Ishikawa (cell line): ENCODE data around the gene A3GALT2.

Experiments used
- CEBPB ChIP-seq: IDR thresholded peaks from 2 replicates; pipeline ENCODE4 v1.6.1; 2012
- CREB1 ChIP-seq: IDR thresholded peaks from 2 replicates; pipeline ENCODE4 v1.6.1; 2012; ENCODE audit warnings: low read depth
- EGR1 ChIP-seq: IDR thresholded peaks from 2 replicates; pipeline ENCODE4 v1.6.1; 2012
- EP300 ChIP-seq: IDR thresholded peaks from 2 replicates; pipeline ENCODE4 v1.6.1; 2012; ENCODE audit warnings: borderline replicate concordance
- FOXM1 ChIP-seq: IDR thresholded peaks from 2 replicates; pipeline ENCODE4 v1.6.1; 2012; ENCODE audit warnings: low read depth, borderline replicate concordance
- MAX ChIP-seq: IDR thresholded peaks from 2 replicates; pipeline ENCODE4 v1.6.1; 2012
- NFIC ChIP-seq: IDR thresholded peaks from 2 replicates; pipeline ENCODE4 v1.6.1; 2012
- RAD21 ChIP-seq: IDR thresholded peaks from 2 replicates; pipeline ENCODE4 v1.6.1; 2012; ENCODE audit warnings: low read depth
- TAF1 ChIP-seq: IDR thresholded peaks from 2 replicates; pipeline ENCODE4 v1.6.1; 2012; ENCODE audit warnings: low read depth, mild to moderate bottlenecking
- TCF12 ChIP-seq: IDR thresholded peaks from 2 replicates; pipeline ENCODE4 v1.6.1; 2012; ENCODE audit warnings: low read depth
- TEAD4 ChIP-seq: IDR thresholded peaks from 2 replicates; pipeline ENCODE4 v1.6.1; 2012
- YY1 ChIP-seq: IDR thresholded peaks from 2 replicates; pipeline ENCODE4 v1.6.1; 2012; ENCODE audit warnings: low read depth
- ZBTB7A ChIP-seq: IDR thresholded peaks from 2 replicates; pipeline ENCODE4 v1.6.1; 2012; ENCODE audit warnings: low read depth
- TF ChIP-seq, protein P1 (sequence below): IDR thresholded peaks from 2 replicates; pipeline ENCODE4 v1.6.1; 2012
- TF ChIP-seq, protein P2 (sequence below): IDR thresholded peaks from 2 replicates; pipeline ENCODE4 v1.6.1; 2012; ENCODE audit warnings: low read depth, mild to moderate bottlenecking

A3GALT2 gene

GRCh38 chr1:33326785-33327184, 5.9 kb upstream of the A3GALT2 start:
- TF ChIP-seq CREB1 (no peak), YY1 (no peak), CEBPB (no peak), NFIC (no peak), FOXM1 (no peak), MAX (no peak), RAD21 (no peak), TAF1 (no peak), EGR1 (no peak)
- TF ChIP-seq, protein P1, sequence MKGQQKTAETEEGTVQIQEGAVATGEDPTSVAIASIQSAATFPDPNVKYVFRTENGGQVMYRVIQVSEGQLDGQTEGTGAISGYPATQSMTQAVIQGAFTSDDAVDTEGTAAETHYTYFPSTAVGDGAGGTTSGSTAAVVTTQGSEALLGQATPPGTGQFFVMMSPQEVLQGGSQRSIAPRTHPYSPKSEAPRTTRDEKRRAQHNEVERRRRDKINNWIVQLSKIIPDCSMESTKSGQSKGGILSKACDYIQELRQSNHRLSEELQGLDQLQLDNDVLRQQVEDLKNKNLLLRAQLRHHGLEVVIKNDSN = no peak

DNA sequence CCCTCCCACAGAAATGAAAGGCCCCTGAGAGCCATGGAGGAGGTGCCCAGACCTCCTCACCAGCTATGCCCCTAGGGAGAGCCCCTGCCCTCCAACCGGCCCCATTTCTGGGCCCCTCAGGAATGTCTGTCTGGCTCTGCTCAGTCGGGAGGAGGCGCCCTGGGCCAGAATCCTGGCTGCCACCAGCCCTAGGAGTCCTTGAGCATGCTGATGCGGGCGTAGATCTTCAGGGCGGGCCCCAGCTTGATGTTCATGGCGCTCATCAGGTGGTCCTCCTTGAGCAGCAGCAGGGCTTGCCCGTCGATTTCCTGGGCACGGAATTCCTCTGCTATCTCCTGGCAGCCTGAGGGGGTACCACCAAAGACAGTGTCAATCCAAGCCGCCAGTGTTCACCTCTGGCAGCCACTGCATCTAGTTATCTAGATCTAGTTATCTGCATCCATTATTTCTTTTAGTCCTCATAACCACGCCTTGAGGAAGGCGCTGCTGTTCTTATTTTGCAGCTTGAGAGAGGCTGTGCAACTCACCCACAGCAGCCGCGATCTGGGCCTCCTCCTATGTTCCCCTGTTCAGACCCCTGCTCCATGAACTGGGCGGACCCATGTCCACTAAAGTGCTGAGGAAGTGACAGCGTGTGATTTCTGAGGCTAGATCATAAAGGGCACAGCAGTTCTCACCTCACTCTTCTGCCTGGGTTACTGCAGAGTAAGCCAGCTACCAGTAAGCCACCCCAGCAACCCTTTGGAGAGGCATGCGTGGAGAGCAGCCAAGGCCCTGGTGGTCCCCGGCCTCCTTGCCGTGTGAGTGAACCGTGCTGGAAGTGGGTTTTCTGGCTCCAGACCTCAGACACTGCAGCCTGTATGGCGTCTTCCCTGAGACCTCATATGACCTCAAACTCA, 4.0 kb upstream of the A3GALT2 start:
- TF ChIP-seq EP300 (no peak), ZBTB7A (no peak), EGR1 (no peak), CREB1 (no peak), MAX (no peak), YY1 (no peak), TEAD4 (no peak), CEBPB (no peak), TCF12 (no peak), RAD21 (no peak), FOXM1 (no peak), TAF1 (no peak), NFIC (no peak)
- TF ChIP-seq, protein P1 = no peak
- TF ChIP-seq, protein P2, sequence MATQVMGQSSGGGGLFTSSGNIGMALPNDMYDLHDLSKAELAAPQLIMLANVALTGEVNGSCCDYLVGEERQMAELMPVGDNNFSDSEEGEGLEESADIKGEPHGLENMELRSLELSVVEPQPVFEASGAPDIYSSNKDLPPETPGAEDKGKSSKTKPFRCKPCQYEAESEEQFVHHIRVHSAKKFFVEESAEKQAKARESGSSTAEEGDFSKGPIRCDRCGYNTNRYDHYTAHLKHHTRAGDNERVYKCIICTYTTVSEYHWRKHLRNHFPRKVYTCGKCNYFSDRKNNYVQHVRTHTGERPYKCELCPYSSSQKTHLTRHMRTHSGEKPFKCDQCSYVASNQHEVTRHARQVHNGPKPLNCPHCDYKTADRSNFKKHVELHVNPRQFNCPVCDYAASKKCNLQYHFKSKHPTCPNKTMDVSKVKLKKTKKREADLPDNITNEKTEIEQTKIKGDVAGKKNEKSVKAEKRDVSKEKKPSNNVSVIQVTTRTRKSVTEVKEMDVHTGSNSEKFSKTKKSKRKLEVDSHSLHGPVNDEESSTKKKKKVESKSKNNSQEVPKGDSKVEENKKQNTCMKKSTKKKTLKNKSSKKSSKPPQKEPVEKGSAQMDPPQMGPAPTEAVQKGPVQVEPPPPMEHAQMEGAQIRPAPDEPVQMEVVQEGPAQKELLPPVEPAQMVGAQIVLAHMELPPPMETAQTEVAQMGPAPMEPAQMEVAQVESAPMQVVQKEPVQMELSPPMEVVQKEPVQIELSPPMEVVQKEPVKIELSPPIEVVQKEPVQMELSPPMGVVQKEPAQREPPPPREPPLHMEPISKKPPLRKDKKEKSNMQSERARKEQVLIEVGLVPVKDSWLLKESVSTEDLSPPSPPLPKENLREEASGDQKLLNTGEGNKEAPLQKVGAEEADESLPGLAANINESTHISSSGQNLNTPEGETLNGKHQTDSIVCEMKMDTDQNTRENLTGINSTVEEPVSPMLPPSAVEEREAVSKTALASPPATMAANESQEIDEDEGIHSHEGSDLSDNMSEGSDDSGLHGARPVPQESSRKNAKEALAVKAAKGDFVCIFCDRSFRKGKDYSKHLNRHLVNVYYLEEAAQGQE = no peak

GRCh38 chr1:33323663-33324477, 3.0 kb upstream of the A3GALT2 start:
- TF ChIP-seq EGR1 (no peak), TCF12 (no peak), FOXM1 (no peak), YY1 (no peak), CEBPB (no peak), CREB1 (no peak), TAF1 (no peak), MAX (no peak), TEAD4 (no peak), NFIC (no peak), EP300 (no peak), ZBTB7A (no peak), RAD21 (no peak)
- TF ChIP-seq, protein P1 = no peak
- TF ChIP-seq, protein P2 = no peak

DNA sequence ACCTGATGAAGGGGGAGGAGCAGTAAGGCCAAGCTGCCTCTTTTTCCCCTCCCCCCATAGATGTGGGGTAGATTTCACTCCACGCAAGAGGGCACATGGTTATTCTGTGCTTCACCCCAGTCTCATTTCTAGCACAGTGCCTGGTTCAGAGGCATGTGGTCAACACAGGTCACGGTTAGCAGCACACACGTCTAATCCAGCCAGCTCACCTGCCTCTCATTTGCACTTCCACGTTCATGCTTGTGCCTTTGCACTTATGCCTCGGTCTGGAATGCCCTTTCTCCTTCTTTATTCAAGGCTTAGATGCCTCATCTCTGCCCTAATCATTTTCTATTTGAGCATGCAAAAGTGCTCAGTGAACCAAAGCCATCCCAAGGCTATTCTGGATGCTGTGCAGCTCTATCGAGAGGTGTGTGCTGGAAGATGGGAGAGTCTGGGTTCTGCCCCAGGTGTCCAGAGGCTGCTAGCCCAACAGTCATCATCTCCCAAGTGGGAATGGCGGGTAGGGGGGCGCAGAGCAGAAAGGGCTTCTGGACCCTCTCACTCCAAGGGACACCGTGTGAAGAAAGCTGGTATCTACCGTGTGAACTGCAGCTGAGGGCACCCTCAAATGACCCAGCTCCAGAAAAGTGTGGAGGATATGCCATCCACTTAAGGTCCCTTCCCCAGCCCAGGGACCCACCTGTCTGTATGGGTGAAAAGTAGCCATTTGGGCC, 2.1 kb upstream of the A3GALT2 start:
- TF ChIP-seq NFIC (no peak), TCF12 (no peak), EP300 (no peak), EGR1 (no peak), YY1 (no peak), TAF1 (no peak), CREB1 (no peak), FOXM1 (no peak), TEAD4 (no peak), CEBPB (no peak), MAX (no peak), RAD21 (no peak), ZBTB7A (no peak)
- TF ChIP-seq, protein P2 = no peak
- TF ChIP-seq, protein P1 = no peak
